HG02759 (cell line): ENCODE results near the gene GAPT.
A peak's percentile ranks its signal among the peaks of the same experiment; 100 is the strongest.
"Not testable (repeated sequence)": the region's sequence is repeated elsewhere in the genome, so short reads cannot be mapped to it uniquely, and the experiment has no call there.

ENCODE experiments used
- ATAC-seq: cut with Tn5 transposase; IDR thresholded peaks from one replicate; pipeline ENCODE4 v1.9.1; 2021; ENCODE audit warnings: mild to moderate bottlenecking, moderate library complexity; ENCODE audit not compliant: unreplicated experiment

The GAPT gene

DNA sequence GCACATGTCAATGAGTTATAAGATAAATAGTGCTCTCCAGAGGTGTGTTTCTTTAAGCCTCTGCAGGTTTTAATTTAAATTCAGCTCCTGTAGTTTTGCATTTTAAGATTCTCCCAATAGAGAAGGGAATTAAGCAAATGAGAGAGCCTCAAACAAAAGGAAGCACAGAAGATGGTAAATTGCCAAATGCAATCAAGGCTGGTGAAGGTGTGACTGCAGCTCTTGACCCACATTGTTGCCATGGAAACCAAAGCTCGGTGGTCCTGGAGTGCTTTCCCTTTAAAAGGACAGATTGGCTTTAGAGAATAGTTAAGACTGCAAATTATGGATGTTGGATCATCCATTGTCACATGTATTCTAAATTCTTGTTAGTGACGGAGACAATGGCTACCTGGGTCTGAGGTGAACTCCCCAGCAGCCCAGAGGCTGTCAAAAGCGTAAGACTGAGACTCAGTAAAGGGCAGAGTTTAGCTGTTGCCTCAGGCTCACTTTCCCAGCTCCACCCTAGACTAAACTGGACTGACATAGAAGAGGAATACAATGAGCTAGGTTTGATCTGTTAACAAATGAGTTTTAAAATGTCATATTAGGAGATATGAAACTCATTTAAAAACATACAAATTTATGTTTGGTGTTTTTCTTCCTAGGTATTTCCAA, 12.3 kb downstream of the GAPT start:
- no peak for ATAC-seq

DNA sequence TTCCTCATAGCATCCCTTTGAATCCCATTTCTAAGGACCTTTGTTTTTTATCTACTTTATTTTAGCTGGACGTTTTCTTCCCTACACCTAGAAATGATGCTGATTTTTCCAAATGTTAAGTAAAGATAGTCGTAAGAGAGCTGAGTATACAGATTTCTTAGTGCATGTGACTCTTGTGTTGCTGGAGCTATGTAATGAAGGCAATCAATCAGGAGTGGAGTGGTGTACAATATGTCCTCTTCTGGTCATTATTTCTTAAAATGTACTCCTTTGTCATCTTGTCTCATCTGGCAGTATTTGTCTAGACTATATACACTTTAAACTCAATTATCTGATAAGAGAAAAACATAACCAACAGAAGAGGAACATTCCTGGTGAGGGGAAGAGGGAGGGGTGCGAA, 13.5 kb downstream of the GAPT start:
- no peak for ATAC-seq

DNA sequence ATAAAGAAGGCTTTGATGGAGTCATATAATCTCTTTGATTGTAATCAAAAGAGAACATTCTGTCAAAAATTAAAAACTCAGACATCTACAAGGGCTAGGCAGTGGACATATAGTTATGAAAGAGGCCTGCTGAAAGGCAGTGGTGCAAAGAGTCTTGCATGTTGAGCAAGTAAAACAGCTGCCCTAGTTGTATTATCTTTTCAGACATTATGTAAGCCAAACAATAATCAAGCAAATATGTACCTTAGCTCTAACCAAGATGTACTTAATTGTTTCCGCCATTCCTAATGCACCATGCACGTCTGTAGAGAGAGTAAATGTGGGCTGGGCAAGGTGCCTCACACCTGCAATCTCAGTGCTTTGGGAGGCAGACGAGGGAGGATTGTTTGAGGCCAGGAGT, 14.3 kb downstream of the GAPT start:
- no peak for ATAC-seq

DNA sequence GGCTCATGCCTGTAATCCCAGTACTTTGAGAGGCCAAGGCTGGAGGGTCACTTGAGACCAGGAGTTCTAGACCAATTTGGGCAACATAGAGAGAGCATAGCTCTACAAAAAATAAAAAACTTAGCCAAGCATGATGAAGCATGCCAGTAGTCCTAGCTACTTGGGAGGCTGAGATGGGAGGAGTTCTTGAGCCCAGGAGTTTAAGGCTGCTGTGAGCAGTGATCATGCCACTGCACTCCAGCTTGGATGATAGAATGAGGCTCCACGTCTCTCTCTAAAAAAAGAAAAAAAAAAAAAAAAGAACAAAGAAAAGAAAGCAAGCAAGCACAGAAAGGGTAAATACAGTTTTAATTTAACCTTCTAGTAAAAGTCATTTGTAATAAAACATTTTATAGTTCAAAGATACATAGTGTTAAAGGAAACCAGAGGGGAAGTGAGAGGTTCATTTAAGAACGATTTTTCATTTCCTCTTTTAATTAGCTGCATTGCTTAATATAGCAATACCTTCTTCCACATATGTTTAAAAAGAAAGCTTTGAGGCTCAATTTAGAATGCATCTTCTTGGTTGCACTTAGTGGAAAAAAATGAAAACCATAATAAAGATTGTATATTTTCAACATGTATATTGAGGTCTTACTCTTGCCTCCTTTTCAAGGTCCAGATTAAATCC, 14.9 kb downstream of the GAPT start:
- ATAC-seq: peak; percentile 69

DNA sequence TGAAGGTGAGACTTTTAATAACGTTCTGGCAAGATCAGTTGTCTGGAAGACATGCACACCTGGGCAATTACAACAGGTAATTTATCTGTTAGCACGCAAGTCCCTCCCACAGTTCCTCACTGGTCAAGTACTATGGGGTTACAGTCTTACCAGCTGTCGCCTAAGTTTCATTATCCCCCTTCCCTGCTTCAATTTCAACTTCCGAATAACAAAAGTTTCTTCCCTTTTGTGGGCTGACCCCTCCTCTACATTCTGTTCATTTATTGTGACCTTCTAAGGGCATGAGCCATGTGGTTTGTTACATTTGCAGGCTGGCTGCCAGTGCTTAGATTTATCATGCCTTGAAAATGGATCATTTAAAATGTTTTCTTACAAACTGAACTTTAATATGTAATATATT, 16.5 kb downstream of the GAPT start:
- no peak for ATAC-seq

DNA sequence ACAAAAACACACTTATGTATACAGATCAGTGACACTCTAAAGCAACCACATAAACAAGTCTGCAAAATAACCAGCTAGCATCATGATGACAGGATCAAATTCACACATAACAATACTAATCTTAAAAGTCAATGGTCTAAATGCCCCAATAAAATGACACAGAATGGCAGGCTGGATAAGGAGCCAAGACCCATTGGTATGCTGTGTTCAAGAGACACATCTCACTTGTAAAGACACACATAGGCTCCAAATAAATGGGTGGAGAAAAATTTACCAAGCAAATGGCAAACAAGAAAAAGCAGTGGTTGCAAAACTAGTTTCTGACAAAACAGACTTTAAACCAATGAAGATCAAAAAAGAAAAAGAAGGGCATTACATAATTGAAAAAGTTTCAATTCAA, 26.0 kb downstream of the GAPT start:
- no peak for ATAC-seq

DNA sequence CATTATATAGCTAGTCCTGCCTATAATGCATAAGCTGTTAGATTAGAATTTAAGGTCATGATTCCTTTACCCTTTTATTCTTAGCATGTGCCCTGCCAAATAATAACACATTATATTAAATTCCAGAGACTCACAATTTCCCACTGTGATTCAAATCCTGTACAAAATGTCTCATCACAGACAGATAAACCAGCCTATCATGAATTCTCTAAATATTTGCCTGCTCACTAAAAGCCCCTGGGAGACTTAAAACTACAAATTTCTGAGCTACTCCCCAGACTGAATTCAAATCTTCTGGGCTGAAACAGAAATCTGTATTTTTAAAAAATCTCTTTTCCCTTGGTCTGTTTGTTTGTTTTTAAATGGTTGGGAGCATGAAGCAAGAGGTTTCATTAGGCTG, 32.7 kb downstream of the GAPT start:
- ATAC-seq: no peak

DNA sequence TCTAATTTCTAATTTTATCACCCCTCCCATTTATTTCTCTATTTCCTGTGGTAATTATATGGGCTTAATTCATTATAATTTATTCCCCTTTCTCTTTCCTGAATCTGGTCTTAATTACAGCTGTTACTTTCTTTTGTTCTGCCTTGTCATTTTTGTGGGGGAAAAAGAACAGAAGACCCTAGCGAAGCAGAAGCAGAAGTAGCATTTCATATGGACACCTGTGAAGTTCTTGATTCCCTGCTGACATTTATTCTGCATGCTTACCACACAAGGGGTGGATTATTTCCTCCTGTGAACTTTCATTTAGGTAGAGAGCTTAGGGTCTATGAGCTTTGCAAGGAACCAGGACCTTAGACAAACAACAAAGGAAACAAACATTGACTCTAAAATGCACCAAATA, 33.3 kb downstream of the GAPT start:
- no peak for ATAC-seq

DNA sequence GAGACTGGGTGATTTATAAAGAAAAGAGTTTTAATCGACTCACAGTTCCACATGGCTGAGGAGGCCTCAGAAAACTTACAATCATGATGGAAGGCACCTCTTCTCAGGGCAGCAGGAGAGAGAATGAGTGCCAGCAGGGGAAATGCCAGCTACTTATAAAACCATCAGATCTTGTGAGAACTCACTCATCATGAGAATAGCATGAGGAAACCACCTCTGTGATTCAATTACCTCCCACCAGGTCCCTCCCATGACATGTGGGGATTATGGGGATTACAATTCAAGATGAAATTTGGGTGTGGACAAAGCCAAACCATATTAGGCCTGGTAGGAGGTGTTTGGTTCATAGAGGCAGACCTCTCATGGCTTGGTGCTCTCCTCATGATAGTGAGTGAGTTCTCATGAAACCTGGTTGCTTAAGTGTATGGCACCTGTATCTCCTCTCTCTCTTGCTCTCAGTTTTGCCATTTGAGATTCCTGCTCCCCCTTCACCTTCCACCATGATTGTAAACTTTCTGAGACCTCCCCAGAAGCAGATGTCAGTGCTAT, 39.8 kb downstream of the GAPT start:
- no peak for ATAC-seq

DNA sequence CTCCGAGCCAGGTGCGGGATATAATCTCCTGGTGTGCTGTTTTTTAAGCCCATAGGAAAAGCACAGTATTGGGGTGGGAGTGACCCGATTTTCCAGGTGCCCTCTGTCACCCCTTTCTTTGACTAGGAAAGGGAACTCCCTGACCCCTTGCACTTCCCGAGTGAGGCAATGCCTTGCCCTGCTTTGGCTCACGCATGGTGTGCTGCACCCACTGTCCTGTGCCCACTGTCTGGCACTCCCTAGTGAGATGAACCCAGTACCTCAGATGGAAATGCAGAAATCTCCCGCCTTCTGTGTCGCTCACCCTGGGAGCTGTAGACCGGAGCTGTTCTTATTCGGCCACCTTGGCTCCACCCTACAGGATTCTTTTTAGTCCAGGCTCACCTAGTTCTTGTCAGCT, 50.7 kb downstream of the GAPT start:
- ATAC-seq: not testable (repeated sequence)

DNA sequence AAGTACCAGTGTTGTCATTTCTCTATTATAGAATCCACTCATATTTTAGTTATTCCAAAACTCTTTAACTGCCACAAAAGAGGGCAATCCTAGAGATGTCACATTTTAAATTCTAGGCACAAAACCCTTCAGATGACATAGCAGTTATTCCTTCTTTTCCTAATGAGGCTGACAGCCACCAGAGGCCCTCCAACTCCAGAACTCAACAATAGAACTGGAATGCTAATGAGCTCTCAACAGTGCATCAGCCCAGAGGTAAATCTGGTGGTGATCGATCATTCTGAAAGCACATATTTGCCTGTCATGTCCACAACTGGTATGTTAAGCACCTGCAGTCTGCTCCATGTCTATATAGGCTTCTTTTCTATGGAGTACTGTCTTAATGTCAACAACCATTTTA, 51.5 kb downstream of the GAPT start:
- no peak for ATAC-seq

DNA sequence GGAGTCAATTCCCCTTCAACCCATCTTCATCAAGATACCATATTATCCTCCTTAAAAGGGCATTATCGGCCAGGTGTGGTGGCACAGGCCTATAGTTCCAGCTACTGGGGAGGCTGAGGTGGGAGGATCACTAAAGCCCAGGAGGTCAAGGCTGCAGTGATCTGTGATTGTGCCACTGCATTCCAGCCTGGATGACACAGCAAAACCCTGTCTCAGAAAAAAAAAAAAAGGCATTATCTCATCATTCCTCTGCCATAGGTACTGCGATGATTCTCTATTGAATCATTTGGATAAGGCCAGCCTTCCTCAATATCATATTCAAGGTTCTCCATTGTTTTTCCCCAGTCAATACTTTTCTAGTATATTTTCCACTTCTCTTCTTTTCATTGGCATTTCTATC, 52.5 kb downstream of the GAPT start:
- no peak for ATAC-seq

DNA sequence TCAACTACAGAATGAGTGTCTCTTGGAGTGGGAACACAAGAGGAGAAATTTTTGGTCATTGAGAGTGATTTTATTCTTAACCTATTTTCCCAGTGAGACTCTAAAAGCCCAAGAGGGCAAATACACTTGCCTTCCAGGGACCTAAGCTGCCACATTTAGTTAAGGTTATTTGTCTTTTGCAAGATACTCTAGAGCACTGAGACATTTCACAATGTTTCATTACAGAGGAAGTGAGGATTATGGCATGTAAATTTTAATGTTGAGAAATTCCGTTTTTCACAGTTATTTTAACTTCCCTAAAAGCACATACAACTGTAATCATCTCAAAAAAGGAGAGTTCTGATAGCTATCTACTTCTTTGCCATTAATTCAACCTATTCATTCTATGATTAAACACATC, 53.0 kb downstream of the GAPT start:
- no peak for ATAC-seq

DNA sequence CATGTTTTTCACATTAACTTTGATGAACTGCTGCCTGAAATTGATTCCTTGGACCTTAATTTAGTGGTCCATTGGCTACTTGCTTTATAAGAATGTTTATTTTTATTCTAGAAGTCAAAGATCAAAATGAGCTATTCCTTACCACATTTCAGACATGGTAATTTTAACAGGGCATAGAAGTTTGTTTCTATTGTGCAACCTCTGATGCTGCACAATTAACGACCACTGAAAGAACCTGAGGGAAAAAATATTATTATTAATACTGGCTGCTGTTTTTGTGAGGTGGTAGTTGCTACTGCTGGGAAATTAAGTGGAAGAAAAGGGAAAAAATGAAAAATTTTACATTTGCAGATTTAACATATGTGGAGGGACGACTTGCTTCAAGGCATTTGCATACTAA, 53.7 kb downstream of the GAPT start:
- no peak for ATAC-seq

DNA sequence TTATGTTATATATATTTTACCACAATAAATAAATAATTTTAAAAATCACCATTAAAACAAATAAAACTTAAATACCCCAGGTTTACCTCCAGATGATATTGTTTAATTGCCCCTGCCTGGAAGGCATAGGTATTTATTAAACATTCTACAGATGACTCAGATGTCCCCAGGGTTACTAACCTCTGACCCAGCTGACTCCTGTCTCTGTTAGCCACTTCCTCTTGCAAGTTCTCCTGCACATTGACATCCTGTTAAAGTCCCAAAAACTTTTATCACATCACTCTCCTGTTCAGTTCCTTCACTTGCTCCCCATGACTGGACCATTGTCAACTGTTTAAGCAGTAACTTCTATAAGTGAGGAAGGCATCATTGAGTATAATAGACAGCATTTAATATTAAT, 54.7 kb downstream of the GAPT start:
- peak; percentile 86 for ATAC-seq
